Suprapubic skin (tissue), 4 donors: ENCODE results near the gene TMEM53. TPM values are rescaled to one million over a fixed set of nuclear protein-coding genes. Genes with fewer than 3 reads are reported as not detected.

Experiments
- DNase-seq, 2 donors: peaks; one replicate each; pipeline ENCODE4 v3.0.0-alpha.2; 2019; ENCODE audit warnings: low spot score in 2 of 2
- H3K27ac ChIP-seq: fragments of 200-600 bp; sonication (generic); one replicate; pipeline ENCODE4 v1.5.1; 2019
- H3K27me3 ChIP-seq: fragments of 200-600 bp; sonication (generic); one replicate; pipeline ENCODE4 v1.5.1; 2019
- H3K36me3 ChIP-seq: fragments of 200-600 bp; sonication (generic); one replicate; pipeline ENCODE4 v1.5.1; 2019
- H3K4me1 ChIP-seq: fragments of 200-600 bp; sonication (generic); one replicate; pipeline ENCODE4 v1.5.1; 2019
- H3K4me3 ChIP-seq: fragments of 200-600 bp; sonication (generic); one replicate; pipeline ENCODE4 v1.5.1; 2019; ENCODE audit warnings: mild to moderate bottlenecking
- H3K9me3 ChIP-seq: fragments of 200-600 bp; sonication (generic); one replicate; pipeline ENCODE4 v1.5.1; 2019
- EP300 ChIP-seq: sonication (generic); formaldehyde crosslinking; IDR thresholded peaks from one replicate; pipeline ENCODE4 v1.6.1; 2017; ENCODE audit warnings: antibody characterized with exemption
- POLR2A ChIP-seq, 2 donors: fragments of 450-650 bp; IDR thresholded peaks; one replicate each; pipeline ENCODE4 v1.6.1; 2017; ENCODE audit warnings: antibody characterized with exemption in 2 of 2, mild to moderate bottlenecking in 2 of 2, moderate library complexity in 2 of 2
- POLR2AphosphoS5 ChIP-seq, 3 donors: sonication (generic); formaldehyde crosslinking; IDR thresholded peaks; one replicate each; pipeline ENCODE4 v1.6.1; 2017; ENCODE audit warnings: antibody characterized with exemption in 3 of 3
- WGBS: methylation state at CpG from one replicate; pipeline ENCODE4 v1.1.5; 2018; 5-methylcytosine and 5-hydroxymethylcytosine counted together
- total RNA-seq, 4 donors: library from RNA; depleted of rRNA; stranded (reverse); fragments of >200 nt; gene quantifications; one replicate each; pipeline ENCODE4 v1.1.0, GENCODE V29; 2016
- TF ChIP-seq, protein P1 (sequence below), 2 donors: fragments of 200-600 bp in 1 of 2; fragments of 450-650 bp in 1 of 2; sonication (generic) in 1 of 2; IDR thresholded peaks; one replicate each; pipeline ENCODE4 v1.5.1; 2016 to 2019; ENCODE audit warnings: antibody characterized with exemption in 2 of 2, mild to moderate bottlenecking in 1 of 2, moderate library complexity in 1 of 2

The TMEM53 gene
- total RNA-seq, 4 donors from 2014 or later = 2.3 to 9.9 (median 4.3) TPM

DNA sequence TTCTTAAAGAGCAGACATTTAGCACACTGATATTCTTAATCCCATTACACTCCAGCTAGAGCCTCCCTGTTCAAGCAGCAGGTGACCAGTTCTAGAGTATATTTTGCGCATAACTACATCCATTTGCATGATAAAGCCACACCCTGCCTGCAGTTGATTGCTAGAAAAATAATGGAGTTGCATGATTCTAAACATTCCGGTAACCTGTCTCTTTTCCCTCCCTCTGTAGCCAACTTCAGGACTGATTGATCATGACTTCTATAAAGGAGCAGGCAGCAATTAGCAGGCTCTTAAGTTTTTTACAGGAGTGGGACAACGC, 15.1 kb upstream of the TMEM53 start:
- 76% methylated on average over 3 of the region's 3 CpGs for WGBS
- H3K4me3 ChIP-seq = no peak overlapping the region

GRCh38 chr1:44688760-44689446, 14.6 kb upstream of the TMEM53 start:
- Histone ChIP-seq H3K4me3 (no peak overlapping the region), H3K36me3 (no peaks in the 10 kb centered on the region), H3K4me1 (no peaks in the 10 kb centered on the region), H3K27ac (no peak overlapping the region), H3K27me3 (no peaks in the 10 kb centered on the region), H3K9me3 (no peaks in the 10 kb centered on the region)
- DNase-seq = peak in 1 of 2 donors; percentile 61
- 80% methylated on average over 12 of the region's 12 CpGs for WGBS
- TF ChIP-seq, protein P1, sequence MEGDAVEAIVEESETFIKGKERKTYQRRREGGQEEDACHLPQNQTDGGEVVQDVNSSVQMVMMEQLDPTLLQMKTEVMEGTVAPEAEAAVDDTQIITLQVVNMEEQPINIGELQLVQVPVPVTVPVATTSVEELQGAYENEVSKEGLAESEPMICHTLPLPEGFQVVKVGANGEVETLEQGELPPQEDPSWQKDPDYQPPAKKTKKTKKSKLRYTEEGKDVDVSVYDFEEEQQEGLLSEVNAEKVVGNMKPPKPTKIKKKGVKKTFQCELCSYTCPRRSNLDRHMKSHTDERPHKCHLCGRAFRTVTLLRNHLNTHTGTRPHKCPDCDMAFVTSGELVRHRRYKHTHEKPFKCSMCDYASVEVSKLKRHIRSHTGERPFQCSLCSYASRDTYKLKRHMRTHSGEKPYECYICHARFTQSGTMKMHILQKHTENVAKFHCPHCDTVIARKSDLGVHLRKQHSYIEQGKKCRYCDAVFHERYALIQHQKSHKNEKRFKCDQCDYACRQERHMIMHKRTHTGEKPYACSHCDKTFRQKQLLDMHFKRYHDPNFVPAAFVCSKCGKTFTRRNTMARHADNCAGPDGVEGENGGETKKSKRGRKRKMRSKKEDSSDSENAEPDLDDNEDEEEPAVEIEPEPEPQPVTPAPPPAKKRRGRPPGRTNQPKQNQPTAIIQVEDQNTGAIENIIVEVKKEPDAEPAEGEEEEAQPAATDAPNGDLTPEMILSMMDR (IDR thresholded peaks at IDR 0.05) = no peak
- TF ChIP-seq POLR2A (IDR thresholded peaks at IDR 0.05) = no peak
- no peak for TF ChIP-seq EP300
- TF ChIP-seq POLR2AphosphoS5 (IDR thresholded peaks at IDR 0.05) = no peak

More for the DNA sequence above, 15.1 kb upstream of the TMEM53 start:
- H3K9me3 ChIP-seq = no peaks in the 10 kb centered on the region
- no peak overlapping the region for H3K27ac ChIP-seq
- no peaks in the 10 kb centered on the region for H3K4me1 ChIP-seq
- DNase-seq = no peak
- no peaks in the 10 kb centered on the region for H3K27me3 ChIP-seq
- TF ChIP-seq EP300 (no peak), POLR2AphosphoS5 (IDR thresholded peaks at IDR 0.05) (no peak), POLR2A (IDR thresholded peaks at IDR 0.05) (no peak)
- TF ChIP-seq, protein P1 (IDR thresholded peaks at IDR 0.05) = no peak
- H3K36me3 ChIP-seq = no peaks in the 10 kb centered on the region

GRCh38 chr1:44685881-44686280, 11.6 kb upstream of the TMEM53 start:
- 79% methylated on average over 8 of the region's 8 CpGs for WGBS
- Histone ChIP-seq H3K4me1 (no peaks in the 10 kb centered on the region), H3K36me3 (no peaks in the 10 kb centered on the region), H3K27me3 (no peaks in the 10 kb centered on the region), H3K4me3 (no peak overlapping the region), H3K9me3 (no peaks in the 10 kb centered on the region), H3K27ac (no peak overlapping the region)
- DNase-seq = no peak
- TF ChIP-seq EP300 (no peak), POLR2AphosphoS5 (IDR thresholded peaks at IDR 0.05) (no peak), POLR2A (IDR thresholded peaks at IDR 0.05) (no peak)
- TF ChIP-seq, protein P1 (IDR thresholded peaks at IDR 0.05) = no peak

- Histone ChIP-seq H3K9me3 (no peaks in the 10 kb centered on the region), H3K4me3 (no peak overlapping the region), H3K36me3 (no peaks in the 10 kb centered on the region), H3K27ac (no peak overlapping the region), H3K27me3 (no peaks in the 10 kb centered on the region), H3K4me1 (no peaks in the 10 kb centered on the region)
- WGBS = 96% methylated on average over 4 of the region's 4 CpGs
- no peak for DNase-seq
- TF ChIP-seq EP300 = no peak
- no peak for TF ChIP-seq POLR2A (IDR thresholded peaks at IDR 0.05)
- TF ChIP-seq POLR2AphosphoS5 (IDR thresholded peaks at IDR 0.05) = no peak
- TF ChIP-seq, protein P1 (IDR thresholded peaks at IDR 0.05) = no peak
Observed at GRCh38 chr1:44685218-44685617, 10.9 kb upstream of the TMEM53 start.

DNA sequence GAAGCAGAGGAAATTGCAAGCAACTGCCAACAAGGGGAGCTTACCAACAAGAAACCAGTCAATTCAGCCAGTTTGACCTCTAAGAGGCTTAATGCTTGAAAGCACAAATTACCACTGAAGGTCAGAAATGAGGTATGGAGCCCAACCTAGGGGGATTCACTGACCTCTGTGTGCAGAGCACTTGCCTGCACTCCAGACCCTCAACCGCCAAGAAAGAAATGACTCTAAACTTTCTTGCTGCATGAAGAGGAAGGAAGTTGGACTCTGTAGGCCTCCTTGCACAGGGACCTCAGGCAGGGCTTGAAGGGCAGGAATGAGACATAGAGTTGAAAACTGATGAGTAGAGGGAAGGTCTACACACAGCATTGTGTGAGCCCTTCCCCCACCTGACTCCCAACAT, 10.2 kb upstream of the TMEM53 start:
- no peak for DNase-seq
- no peaks in the 10 kb centered on the region for H3K4me1 ChIP-seq
- H3K27me3 ChIP-seq = no peaks in the 10 kb centered on the region
- H3K4me3 ChIP-seq = no peak overlapping the region
- WGBS = 94% methylated on average over 1 of the region's 1 CpG
- H3K9me3 ChIP-seq = no peaks in the 10 kb centered on the region
- no peak for TF ChIP-seq POLR2A (IDR thresholded peaks at IDR 0.05)
- no peak overlapping the region for H3K27ac ChIP-seq
- H3K36me3 ChIP-seq = no peaks in the 10 kb centered on the region

- WGBS = 94% methylated on average over 3 of the region's 3 CpGs
- no peaks in the 10 kb centered on the region for H3K9me3 ChIP-seq
- no peaks in the 10 kb centered on the region for H3K36me3 ChIP-seq
- H3K4me1 ChIP-seq = no peaks in the 10 kb centered on the region
- H3K27ac ChIP-seq = no peak overlapping the region
- H3K27me3 ChIP-seq = no peaks in the 10 kb centered on the region
- DNase-seq = no peak
- TF ChIP-seq EP300 (no peak), POLR2AphosphoS5 (IDR thresholded peaks at IDR 0.05) (no peak), POLR2A (IDR thresholded peaks at IDR 0.05) (no peak)
- TF ChIP-seq, protein P1 (IDR thresholded peaks at IDR 0.05) = no peak
- H3K4me3 ChIP-seq = no peak overlapping the region
Observed at GRCh38 chr1:44682883-44683265, 8.6 kb upstream of the TMEM53 start.
